K562 (cell line): ENCODE results near the gene TMEM120B. TPM values are rescaled to one million over a fixed set of nuclear protein-coding genes. Genes with fewer than 3 reads are reported as not detected.

Source experiments
- BCLAF1 ChIP-seq, 2 experiments: fragments of 450-650 bp in 1 of 2; IDR thresholded peaks; 2 replicates each; pipeline ENCODE4 v1.6.1; 2011 to 2017; ENCODE audit warnings: low read depth in 2 of 2, antibody characterized with exemption in 1 of 2, borderline replicate concordance in 1 of 2, low read length in 1 of 2, mild to moderate bottlenecking in 1 of 2, mixed read lengths in 1 of 2; ENCODE audit not compliant: control insufficient read depth in 1 of 2
- CHCHD3 ChIP-seq: fragments of 250-450 bp; sonication (Bioruptor Pico); IDR thresholded peaks from 2 replicates; pipeline ENCODE4 v2.1.2; 2022; ENCODE audit warnings: mild to moderate bottlenecking
- CHD1 ChIP-seq: fragments of 200-600 bp; sonication (generic); IDR thresholded peaks from one replicate; pipeline ENCODE4 v1.6.1; 2012; ENCODE audit warnings: mild to moderate bottlenecking, moderate library complexity, low read length, inconsistent platforms
- CTBP1 ChIP-seq: fragments of 450-650 bp; IDR thresholded peaks from 2 replicates; pipeline ENCODE4 v1.6.1; 2016; ENCODE audit warnings: borderline replicate concordance
- HSF4 ChIP-seq: fragments of 250-450 bp; sonication (Bioruptor Pico); IDR thresholded peaks from 2 replicates; pipeline ENCODE4 v2.1.2; 2022; ENCODE audit warnings: mild to moderate bottlenecking, moderate library complexity, borderline replicate concordance
- IFI16 ChIP-seq: fragments of 250-450 bp; sonication (Bioruptor Pico); IDR thresholded peaks from 2 replicates; pipeline ENCODE4 v2.1.2; 2022; ENCODE audit warnings: mild to moderate bottlenecking, inconsistent platforms
- JUN ChIP-seq, 2 experiments: sonication (generic) in 1 of 2; formaldehyde crosslinking in 1 of 2; IDR thresholded peaks; 2 replicates each; pipeline versions ENCODE4 v1.6.1 to v1.8.0; 2012 to 2022; ENCODE audit warnings: borderline replicate concordance in 2 of 2, mild to moderate bottlenecking in 2 of 2, improper control_type of control experiment in 1 of 2, low read depth in 1 of 2, low read length in 1 of 2, missing genetic modification reagents in 1 of 2
- MLLT1 ChIP-seq, 2 experiments: fragments of 450-650 bp; IDR thresholded peaks; 2 replicates each; pipeline ENCODE4 v1.6.1; 2016
- PHTF2 ChIP-seq: fragments of 250-450 bp; sonication (Bioruptor Pico); IDR thresholded peaks from 2 replicates; pipeline ENCODE4 v1.5.0; 2021; ENCODE audit warnings: mild to moderate bottlenecking
- PURB ChIP-seq: sonication (generic); formaldehyde crosslinking; IDR thresholded peaks from 2 replicates; pipeline ENCODE4 v1.9.0; 2021; ENCODE audit warnings: low read depth, mild to moderate bottlenecking, missing genetic modification reagents
- USF1 ChIP-seq: sonication (generic); formaldehyde crosslinking; IDR thresholded peaks from 2 replicates; pipeline ENCODE4 v1.9.0; 2022; ENCODE audit warnings: mild to moderate bottlenecking, missing genetic modification reagents
- ZNF318 ChIP-seq, 2 experiments: fragments of 450-650 bp; IDR thresholded peaks; 2 replicates each; pipeline ENCODE4 v1.6.1; 2016; ENCODE audit warnings: mild to moderate bottlenecking in 2 of 2, borderline replicate concordance in 1 of 2, low read depth in 1 of 2, moderate library complexity in 1 of 2
- ZNF696 ChIP-seq: fragments of 250-450 bp; sonication (Bioruptor Pico); conservative IDR thresholded peaks from 2 replicates; pipeline ENCODE4 v1.4.0; 2020; ENCODE audit warnings: mild to moderate bottlenecking, moderate library complexity
- polyA plus RNA-seq, 8 experiments: library from polyadenylated mRNA; depleted of rRNA in 4 of 8; stranded (reverse) in 5 of 8; unstranded in 3 of 8; fragments of >200 nt; fragmentation: Nextera tagmentation in 2 of 8; fragmentation: Illumina TruSeq in 1 of 8; extraction: Ambion mirVana in 2 of 8; extraction: Trizol in 1 of 8; gene quantifications; 2 replicates each; pipeline versions ENCODE4 v1.2.1 to v1.2.3, GENCODE V29; 2011 to 2014; ENCODE audit warnings: inconsistent platforms in 1 of 8, missing spikeins in 1 of 8
- total RNA-seq, 7 experiments: library from RNA; depleted of rRNA in 6 of 7; stranded (reverse); fragments of >200 nt in 6 of 7; fragmentation: Illumina TruSeq in 2 of 7; extraction: Trizol in 2 of 7; gene quantifications; 2 replicates each; pipeline versions ENCODE4 v1.2.1 to v1.2.3, GENCODE V29; 2011 to 2021; ENCODE audit warnings: low replicate concordance in 1 of 7

The TMEM120B gene
- total and polyA plus RNA-seq, 9 of the 15 experiments (the other 6 are each of a cell fraction or from before 2014, with no cell fraction given): 1.7 to 18.6 (median 7.4) TPM

- TF ChIP-seq BCLAF1 (IDR thresholded peaks at IDR 0.05; ENCODE audit: borderline replicate concordance in 1 of 2, control insufficient read depth in 1 of 2, low read depth in 2 of 2, low read length in 1 of 2) (no peak), ZNF696 (CRISPR knock-in tag) (no peak), CHD1 (no peak), CTBP1 (no peak), PURB (CRISPR knock-in tag) (no peak), IFI16 (CRISPR knock-in tag) (no peak), ZNF318 (IDR thresholded peaks at IDR 0.05; ENCODE audit: borderline replicate concordance in 1 of 2, low read depth in 1 of 2) (peak in 1 of 2 experiments; percentile 35; a peak in 1 of 4 replicates), MLLT1 (IDR thresholded peaks at IDR 0.05) (no peak), USF1 (CRISPR knock-in tag) (no peak), CHCHD3 (CRISPR knock-in tag) (no peak), JUN (IDR thresholded peaks at IDR 0.05; ENCODE audit: borderline replicate concordance, low read depth, low read length) (0 out of 2 replicates have a peak, but pooled peaks have one; percentile 39), JUN (CRISPR knock-in tag; IDR thresholded peaks at IDR 0.05; ENCODE audit: borderline replicate concordance) (no peak), PHTF2 (CRISPR knock-in tag) (no peak), HSF4 (no peak)
Measured at GRCh38 chr12:121719926-121720414, 7.4 kb downstream of the TMEM120B start (continued).
